Upper lobe of right lung (tissue), 1 donor: Measurements from ENCODE around the gene UBL4B. TPM values are rescaled to one million over a fixed set of nuclear protein-coding genes. Genes with fewer than 3 reads are reported as not detected.

Source experiments
- ATAC-seq: fragments of 200-7000 bp; cut with Tn5 transposase; one replicate; pipeline ENCODE4 v1.9.1; 2020; ENCODE audit warnings: mild to moderate bottlenecking, moderate library complexity
- DNase-seq: peaks from one replicate; pipeline ENCODE4 v3.0.0-alpha.2; 2020
- H3K27ac ChIP-seq: fragments of 200-600 bp; one replicate; pipeline ENCODE4 v1.8.0; 2022
- H3K27me3 ChIP-seq: fragments of 200-600 bp; one replicate; pipeline ENCODE4 v1.8.0; 2022; ENCODE audit warnings: mild to moderate bottlenecking
- H3K36me3 ChIP-seq: fragments of 200-600 bp; one replicate; pipeline ENCODE4 v1.8.0; 2022
- H3K4me1 ChIP-seq: fragments of 200-600 bp; one replicate; pipeline ENCODE4 v1.8.0; 2022
- H3K4me3 ChIP-seq: fragments of 200-600 bp; one replicate; pipeline ENCODE4 v1.8.0; 2022; ENCODE audit warnings: mild to moderate bottlenecking
- H3K9me3 ChIP-seq: fragments of 200-600 bp; one replicate; pipeline ENCODE4 v1.8.0; 2022
- intact Hi-C: fragments of 100-400 bp; cut with DNase I; formaldehyde crosslinking; loops from one replicate; pipeline ENCODE4 v1.11.0; 2022
- total RNA-seq: library from RNA; stranded (reverse); fragmentation: NEBNext Ultra II Directional; extraction: Animal tissue kit (Norgen Biotek cat#: 25700); gene quantifications from one replicate; pipeline ENCODE4 v1.2.1, GENCODE V29; 2021
- TF ChIP-seq, protein P1 (sequence below): fragments of 200-600 bp; IDR thresholded peaks from one replicate; pipeline ENCODE4 v1.8.0; 2022; ENCODE audit warnings: antibody characterized with exemption
- donor health status: DM: no; HTN: yes; CAD: no; lungs with severe emphysema.

UBL4B gene
- total RNA-seq, 1 donor from 2014 or later: not detected

DNA sequence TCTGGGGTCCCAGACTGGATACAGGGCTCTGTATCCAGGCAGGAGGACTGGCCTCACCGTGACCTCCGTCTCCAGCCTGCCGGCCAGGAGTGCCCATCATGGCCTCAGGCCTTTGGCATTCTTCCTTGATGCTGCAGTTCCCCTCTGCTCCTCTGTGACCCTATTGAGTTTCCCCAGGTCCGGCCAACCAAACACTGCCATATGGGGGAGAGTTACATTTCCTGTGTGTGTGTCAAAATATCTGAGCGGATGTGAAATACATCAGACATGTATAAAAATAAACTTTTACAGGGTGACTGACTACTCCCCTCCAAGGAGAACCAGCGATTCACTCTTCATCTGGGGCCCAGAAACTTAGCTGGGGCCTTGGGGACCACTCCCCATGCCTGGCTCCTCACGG is 10.2 kb upstream of the UBL4B start:
- Histone ChIP-seq H3K4me1 (no peaks in the 10 kb centered on the region), H3K27me3 (no peaks in the 10 kb centered on the region), H3K36me3 (no peaks in the 10 kb centered on the region), H3K9me3 (no peaks in the 10 kb centered on the region), H3K27ac (no peak overlapping the region), H3K4me3 (no peak overlapping the region)
- DNase-seq (no peak), ATAC-seq (no peak)
- intact Hi-C loops: loop anchor here (10.0 kb wide), 1 partner anchor 47 kb away; no protein-coding TSS in a partner anchor
- TF ChIP-seq, protein P1, sequence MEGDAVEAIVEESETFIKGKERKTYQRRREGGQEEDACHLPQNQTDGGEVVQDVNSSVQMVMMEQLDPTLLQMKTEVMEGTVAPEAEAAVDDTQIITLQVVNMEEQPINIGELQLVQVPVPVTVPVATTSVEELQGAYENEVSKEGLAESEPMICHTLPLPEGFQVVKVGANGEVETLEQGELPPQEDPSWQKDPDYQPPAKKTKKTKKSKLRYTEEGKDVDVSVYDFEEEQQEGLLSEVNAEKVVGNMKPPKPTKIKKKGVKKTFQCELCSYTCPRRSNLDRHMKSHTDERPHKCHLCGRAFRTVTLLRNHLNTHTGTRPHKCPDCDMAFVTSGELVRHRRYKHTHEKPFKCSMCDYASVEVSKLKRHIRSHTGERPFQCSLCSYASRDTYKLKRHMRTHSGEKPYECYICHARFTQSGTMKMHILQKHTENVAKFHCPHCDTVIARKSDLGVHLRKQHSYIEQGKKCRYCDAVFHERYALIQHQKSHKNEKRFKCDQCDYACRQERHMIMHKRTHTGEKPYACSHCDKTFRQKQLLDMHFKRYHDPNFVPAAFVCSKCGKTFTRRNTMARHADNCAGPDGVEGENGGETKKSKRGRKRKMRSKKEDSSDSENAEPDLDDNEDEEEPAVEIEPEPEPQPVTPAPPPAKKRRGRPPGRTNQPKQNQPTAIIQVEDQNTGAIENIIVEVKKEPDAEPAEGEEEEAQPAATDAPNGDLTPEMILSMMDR: no peak

DNA sequence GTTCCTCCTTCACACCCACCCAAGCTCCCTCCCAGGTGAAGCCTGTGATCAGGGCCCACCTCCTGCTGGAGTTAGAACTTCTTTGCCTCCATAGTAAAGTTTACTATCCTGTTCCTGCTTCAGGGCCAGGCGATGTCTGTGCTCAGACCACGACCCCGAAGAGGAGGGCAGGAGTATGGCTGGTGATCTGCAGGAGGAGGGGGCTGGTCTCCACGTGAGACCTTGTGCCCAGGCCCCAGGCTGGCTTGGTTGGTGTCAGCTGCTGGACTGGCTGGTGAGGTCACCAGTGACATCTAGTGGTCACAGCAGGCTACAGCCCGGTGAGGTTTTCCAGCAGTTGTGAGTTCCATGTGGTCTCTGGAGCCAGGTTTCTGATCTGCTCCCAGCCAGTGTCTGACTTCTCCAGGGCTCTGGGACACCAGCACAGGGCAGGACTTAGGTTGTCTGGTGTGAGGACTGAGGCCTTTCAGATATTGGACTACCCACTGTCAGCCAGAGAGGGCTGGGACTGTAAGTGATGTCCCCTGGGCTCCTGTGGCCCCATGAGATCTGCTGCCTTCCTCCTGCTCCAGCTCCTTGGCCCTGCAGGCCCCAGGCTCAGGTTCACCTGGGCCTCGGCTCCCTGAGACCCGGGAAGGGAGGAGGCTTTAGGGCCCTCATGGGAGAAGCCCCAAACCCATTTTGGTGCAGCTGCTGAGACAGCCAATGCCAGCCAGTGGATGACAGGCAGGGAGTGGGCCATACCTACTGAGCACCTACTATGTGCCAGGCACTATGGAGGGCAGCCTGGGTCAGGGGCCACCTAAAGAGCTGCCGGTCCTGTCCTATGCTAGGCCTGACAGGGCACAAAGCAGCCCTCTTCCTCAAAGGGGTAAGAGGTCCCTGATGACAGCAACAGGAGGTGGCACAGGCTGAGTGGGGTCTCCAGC is 6.0 kb upstream of the UBL4B start:
- no peaks in the 10 kb centered on the region for H3K9me3 ChIP-seq
- peak; percentile 91 for ATAC-seq
- H3K27ac ChIP-seq: no peak overlapping the region
- no peaks in the 10 kb centered on the region for H3K4me1 ChIP-seq
- peak; percentile 73 for DNase-seq
- H3K4me3 ChIP-seq: no peak overlapping the region
- H3K36me3 ChIP-seq: no peaks in the 10 kb centered on the region
- TF ChIP-seq, protein P1: peak; percentile 92
- intact Hi-C loops: loop anchor here (10.0 kb wide), 1 partner anchor 51 kb away; no protein-coding TSS in a partner anchor
- no peaks in the 10 kb centered on the region for H3K27me3 ChIP-seq

DNA sequence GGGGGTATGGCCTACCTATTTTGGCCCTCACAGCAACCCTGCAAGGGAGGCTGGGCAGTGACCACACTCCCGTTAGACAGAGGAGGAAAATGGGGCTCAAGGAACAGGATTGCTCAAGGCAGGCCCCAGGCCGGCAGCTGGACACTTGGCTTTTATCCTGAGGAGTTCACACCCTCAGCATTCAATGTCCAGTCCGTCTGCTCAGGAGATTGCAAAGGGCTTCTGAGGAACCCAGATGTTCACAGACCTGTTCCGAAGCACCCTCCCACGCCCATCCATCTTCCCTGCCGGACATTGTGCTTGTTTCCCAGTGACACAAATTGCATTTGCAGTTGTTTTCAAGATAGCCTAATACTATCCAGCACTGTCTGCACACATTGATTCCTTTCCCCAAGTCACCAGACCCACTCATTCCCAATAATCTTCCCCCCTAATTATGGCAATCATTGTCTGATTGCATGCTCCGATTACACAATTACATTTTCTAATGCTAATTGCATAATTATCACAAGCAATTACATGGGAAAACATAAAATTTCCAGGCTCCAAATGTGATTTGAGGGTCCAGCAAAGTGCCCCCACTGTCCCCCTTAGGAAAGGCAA is 4.3 kb upstream of the UBL4B start:
- no peak for DNase-seq
- intact Hi-C loops: loop anchor here (10.0 kb wide), 1 partner anchor 53 kb away; no protein-coding TSS in a partner anchor
- Histone ChIP-seq H3K27ac (no peak overlapping the region), H3K36me3 (no peaks in the 10 kb centered on the region), H3K4me3 (no peak overlapping the region), H3K4me1 (no peaks in the 10 kb centered on the region), H3K27me3 (no peaks in the 10 kb centered on the region), H3K9me3 (no peaks in the 10 kb centered on the region)
- no peak for ATAC-seq
- TF ChIP-seq, protein P1: no peak

DNA sequence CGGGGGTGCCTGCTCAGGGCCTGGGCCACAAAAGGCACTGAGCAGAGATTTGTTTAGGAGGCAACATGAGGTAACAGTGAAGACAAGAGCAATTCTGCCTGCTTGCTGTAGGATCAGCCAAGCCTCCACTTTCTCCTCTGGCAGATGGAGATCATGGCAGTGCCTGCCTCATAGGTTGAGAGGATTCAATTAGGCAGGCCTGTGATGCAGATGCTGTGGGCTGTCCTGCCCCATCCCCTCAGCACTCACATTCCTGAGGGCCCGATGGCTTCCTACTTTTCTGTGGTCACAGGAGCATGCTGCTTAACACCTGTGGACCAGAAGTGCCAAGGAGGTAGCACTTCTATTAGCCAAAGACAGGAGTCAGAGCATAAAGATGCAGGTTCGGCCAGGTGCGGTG is 1.2 kb upstream of the UBL4B start:
- Histone ChIP-seq H3K36me3 (no peaks in the 10 kb centered on the region), H3K4me3 (no peak overlapping the region), H3K27me3 (peaks cover 12% of the 10 kb centered on the region), H3K27ac (no peak overlapping the region), H3K9me3 (no peaks in the 10 kb centered on the region), H3K4me1 (no peaks in the 10 kb centered on the region)
- no peak for ATAC-seq
- intact Hi-C loops: no loop called here
- DNase-seq: no peak
- TF ChIP-seq, protein P1: no peak

DNA sequence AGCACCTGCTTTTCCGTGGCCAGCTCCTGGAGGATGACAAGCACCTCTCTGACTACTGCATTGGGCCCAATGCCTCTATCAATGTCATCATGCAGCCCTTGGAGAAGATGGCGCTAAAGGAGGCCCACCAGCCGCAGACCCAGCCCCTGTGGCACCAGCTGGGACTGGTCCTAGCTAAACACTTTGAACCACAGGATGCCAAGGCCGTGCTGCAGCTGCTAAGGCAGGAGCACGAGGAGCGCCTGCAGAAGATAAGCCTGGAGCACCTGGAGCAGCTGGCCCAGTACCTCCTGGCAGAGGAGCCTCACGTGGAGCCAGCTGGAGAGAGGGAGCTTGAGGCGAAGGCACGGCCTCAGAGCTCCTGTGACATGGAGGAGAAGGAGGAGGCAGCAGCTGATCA is 413 bp downstream of the UBL4B start:
- H3K9me3 ChIP-seq: no peaks in the 10 kb centered on the region
- DNase-seq: no peak
- TF ChIP-seq, protein P1: no peak
- no peak overlapping the region for H3K4me3 ChIP-seq
- peaks cover 14% of the 10 kb centered on the region for H3K27me3 ChIP-seq
- H3K4me1 ChIP-seq: no peaks in the 10 kb centered on the region
- H3K27ac ChIP-seq: no peak overlapping the region
- no peak for ATAC-seq
- intact Hi-C loops: no loop called here
- no peaks in the 10 kb centered on the region for H3K36me3 ChIP-seq
